ENCODE data around the gene C19orf44.
"Not testable (repeated sequence)": the region's sequence is repeated elsewhere in the genome, so short reads cannot be mapped to it uniquely, and the experiment has no call there.

The C19orf44 gene

DNA sequence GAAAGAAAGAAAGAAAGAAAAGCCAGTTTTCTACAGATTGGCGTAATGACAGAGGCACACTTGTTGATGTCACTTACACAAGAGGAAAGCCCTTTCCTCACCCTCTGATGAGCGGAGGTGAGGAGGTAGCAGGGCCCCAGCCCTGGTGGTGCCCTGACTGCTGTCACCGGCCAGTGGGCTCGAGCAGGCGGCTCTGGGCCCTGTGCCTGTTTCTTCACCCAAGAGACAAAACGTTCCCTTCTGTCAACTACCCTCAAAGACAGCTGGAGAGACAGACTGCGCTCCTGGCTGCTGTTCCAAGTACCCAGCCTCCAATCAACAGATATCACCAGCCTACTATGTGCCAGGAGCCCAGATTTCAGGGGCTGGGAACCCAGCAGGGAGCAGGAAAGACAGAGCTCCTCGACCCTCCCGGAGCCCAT, 34.6 kb upstream of the C19orf44 start:
- H3K4me3 ChIP-seq (ENCODE audit: low read length): no peak overlapping the region
- TF ChIP-seq, protein P1, sequence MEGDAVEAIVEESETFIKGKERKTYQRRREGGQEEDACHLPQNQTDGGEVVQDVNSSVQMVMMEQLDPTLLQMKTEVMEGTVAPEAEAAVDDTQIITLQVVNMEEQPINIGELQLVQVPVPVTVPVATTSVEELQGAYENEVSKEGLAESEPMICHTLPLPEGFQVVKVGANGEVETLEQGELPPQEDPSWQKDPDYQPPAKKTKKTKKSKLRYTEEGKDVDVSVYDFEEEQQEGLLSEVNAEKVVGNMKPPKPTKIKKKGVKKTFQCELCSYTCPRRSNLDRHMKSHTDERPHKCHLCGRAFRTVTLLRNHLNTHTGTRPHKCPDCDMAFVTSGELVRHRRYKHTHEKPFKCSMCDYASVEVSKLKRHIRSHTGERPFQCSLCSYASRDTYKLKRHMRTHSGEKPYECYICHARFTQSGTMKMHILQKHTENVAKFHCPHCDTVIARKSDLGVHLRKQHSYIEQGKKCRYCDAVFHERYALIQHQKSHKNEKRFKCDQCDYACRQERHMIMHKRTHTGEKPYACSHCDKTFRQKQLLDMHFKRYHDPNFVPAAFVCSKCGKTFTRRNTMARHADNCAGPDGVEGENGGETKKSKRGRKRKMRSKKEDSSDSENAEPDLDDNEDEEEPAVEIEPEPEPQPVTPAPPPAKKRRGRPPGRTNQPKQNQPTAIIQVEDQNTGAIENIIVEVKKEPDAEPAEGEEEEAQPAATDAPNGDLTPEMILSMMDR (conservative IDR thresholded peaks at IDR 0.05; ENCODE audit: low read length): no peak
- DNase-seq (ENCODE audit: low read depth): no peak

DNA sequence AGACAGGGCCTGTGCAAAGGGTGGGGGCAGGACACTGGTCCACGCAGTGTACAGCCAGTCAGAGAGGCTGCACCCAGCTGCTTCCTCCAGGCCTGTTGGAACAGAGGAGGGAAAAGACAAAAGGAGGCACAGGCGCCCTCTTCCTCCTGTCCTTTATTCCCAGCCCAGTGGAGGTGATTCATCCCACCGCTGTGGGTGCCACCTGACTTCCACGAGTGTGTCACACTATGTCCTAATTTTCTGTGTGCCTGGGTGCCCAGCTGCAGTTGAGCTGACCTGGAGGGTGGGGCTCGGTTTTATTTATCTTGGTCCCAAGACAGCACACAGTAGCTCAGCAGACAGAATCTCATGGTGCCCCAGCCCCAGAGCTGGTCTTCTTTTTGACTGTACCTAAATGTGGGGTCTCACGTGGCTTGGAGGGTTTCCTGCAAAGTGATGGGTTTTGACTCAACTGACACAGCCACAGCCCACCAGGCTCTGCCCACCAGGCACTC, 33.4 kb upstream of the C19orf44 start:
- no peak for DNase-seq (ENCODE audit: low read depth)
- TF ChIP-seq, protein P1 (conservative IDR thresholded peaks at IDR 0.05; ENCODE audit: low read length): no peak
- no peak overlapping the region for H3K4me3 ChIP-seq (ENCODE audit: low read length)

DNA sequence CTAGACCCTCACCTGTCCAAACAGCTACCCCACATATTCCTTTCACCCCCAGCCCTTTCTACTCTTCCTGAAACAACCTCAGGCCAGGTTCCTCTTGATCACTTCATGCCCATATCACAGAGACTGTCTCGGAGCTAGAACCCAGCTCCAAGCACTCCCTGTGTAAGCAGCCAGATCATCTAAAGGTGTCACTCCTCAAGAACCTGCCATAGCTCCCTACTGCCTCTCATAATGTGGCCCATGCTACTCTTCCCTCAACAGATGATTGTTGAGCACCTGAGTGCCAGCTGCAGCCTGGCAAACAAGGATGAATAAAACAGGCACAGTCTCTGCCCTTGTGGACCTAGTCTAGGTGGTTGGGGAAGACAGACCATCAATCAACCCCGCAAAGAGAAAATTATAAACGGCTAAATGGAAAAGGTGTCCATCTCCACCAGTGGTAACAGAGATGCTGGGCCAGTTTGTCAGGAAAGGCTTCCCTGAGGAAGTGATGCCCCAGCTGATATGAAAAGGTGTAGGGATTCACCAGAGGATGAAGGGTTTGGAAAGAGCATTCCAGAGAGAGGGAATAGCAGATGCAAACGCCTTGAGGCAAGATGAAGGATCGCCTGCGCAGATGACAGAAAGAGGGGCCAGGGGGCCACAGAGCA, 32.7 kb upstream of the C19orf44 start:
- no peak for DNase-seq (ENCODE audit: low read depth)
- no peak overlapping the region for H3K4me3 ChIP-seq (ENCODE audit: low read length)
- TF ChIP-seq, protein P1 (conservative IDR thresholded peaks at IDR 0.05; ENCODE audit: low read length): no peak

DNA sequence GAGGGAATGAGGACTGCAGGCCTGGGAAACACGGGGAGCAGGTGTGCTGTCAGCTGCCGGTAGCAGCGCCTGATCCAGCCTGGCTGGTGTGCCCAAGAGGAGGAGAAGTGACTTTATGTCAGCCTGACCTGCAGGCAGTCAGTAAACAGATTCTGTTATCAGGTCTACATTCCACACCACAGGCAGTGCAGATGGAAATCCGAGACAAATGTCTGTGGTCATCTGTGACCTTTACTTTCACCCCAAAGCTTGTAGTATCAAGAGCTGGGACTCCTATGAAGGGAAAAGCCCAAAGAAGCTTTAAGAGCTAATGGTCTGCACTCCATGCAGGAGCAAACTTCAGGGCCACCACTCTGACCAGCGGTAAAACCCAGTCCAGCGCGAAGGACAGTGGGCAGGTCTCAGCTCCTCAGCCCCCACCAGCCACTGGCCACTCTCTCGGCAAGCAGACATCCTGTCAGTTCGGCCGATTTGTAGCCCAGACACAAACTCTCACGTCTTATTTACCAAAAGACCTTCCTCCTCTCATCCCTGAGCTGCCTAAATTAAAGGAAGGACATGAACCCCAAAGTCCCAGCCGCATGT, 32.1 kb upstream of the C19orf44 start:
- TF ChIP-seq, protein P1 (conservative IDR thresholded peaks at IDR 0.05; ENCODE audit: low read length): no peak
- no peak for DNase-seq (ENCODE audit: low read depth)
- no peak overlapping the region for H3K4me3 ChIP-seq (ENCODE audit: low read length)

DNA sequence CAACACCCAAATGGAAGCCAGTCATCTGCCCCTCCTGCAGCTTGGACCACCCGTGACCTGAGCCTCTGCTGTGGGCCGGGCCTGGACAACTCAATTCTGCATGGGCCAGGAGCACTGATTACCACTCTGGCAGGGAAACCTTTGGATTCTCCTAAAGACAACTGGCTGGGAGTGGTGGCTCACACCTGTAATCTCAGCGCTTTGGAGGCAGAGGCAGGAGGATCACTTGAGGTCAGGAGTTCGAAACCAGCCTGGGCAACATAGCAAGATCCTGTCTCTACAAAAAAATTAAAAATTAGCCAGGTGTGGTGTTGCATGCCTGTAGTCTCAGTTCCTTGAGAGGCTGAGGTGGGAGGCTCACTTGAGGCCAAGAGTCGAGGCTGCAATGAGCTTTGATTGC, 31.0 kb upstream of the C19orf44 start:
- no peak for DNase-seq (ENCODE audit: low read depth)

DNA sequence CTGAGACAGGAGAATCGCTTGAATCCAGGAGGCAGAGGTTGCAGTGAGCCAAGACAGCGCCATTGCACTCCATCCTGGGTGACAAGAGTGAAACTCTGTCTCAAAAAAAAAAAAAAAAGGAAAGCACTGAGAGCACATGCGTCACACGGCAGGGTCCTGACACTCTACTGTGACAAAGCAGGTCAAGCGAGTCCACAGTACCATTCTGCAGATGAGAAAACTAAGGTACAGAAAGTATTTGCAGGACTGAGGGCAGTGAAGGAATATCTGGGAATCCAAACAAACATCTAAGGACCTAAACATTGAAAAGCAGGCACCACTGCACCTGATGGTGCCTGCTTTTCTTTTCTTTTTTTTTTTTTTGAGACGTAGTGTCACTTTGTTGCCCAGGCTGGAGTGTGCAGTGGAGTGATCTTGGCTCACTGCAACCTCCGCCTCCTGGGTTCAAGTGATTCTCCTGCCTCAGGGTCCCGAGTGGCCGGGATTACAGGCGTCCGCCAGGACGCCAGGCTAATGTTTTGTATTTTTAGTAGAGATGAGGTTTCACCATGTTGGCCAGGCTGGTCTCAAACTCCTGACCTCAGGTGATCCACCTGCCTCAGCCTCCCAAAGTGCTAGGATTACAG, 29.3 kb upstream of the C19orf44 start:
- not testable (repeated sequence) for H3K4me3 ChIP-seq (ENCODE audit: low read length); DNase-seq (ENCODE audit: low read depth)

More for the DNA sequence above, 31.0 kb upstream of the C19orf44 start:
- TF ChIP-seq, protein P1 (conservative IDR thresholded peaks at IDR 0.05; ENCODE audit: low read length): no peak
- no peak overlapping the region for H3K4me3 ChIP-seq (ENCODE audit: low read length)

DNA sequence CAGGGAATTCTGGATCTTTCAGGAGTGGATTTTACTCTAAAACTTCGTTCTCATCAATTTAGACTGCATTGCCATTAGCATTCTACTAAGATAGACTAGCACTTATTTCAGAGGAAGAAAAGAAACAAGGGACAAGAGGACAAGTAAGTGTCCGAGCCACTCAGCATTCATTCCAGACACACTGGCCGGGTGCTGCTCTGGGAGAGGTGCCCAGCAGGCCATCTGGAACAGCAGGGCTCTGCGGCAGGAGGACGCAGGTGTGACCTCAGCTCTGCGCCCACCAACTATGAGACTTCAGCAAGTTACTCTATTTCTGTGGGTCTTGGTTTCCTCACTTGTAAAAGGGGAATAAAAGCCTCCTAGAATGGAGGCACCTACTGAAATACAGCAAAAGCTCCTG, 28.6 kb upstream of the C19orf44 start:
- no peak overlapping the region for H3K4me3 ChIP-seq (ENCODE audit: low read length)
- TF ChIP-seq, protein P1 (conservative IDR thresholded peaks at IDR 0.05; ENCODE audit: low read length): no peak
- no peak for DNase-seq (ENCODE audit: low read depth)

All from AG10803 (cell line).